ENCODE data around the gene PTPRD.

PTPRD gene

DNA sequence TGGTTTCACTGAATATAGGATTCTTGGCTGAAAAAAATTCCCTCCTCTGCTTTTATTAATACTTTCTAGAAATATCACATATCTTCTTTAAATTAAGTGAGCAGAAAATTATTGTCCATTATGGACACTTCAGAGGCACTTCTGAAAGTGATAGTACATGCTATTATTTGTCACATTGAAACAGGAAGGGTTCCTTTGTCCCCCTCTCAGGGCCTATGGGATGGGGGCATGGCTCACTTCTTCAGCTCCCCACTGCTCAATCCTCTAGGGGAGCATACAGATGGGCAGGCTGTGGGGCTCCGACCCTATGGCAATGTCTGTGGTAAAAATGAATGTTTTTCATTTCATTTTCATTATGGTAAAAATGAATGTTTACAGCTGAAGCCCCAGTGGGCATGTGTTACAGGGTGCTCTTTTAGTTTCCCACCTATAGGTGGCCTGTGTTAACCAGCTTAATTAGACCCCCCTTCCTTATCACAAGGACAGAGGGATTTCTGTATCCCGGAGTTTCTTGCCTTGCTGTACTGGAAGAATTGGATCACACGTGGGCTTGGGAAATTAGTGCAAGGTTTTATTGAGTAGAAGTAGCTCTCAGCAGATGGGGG lies 1225.2 kb downstream of the PTPRD start:
- DNase-seq (ENCODE audit: extremely low spot score): no peak
- no peak for TF ChIP-seq CTCF (IDR thresholded peaks at IDR 0.05; ENCODE audit: control extremely low read depth, extremely low read depth, low read depth, missing control alignments)
- CTCF ChIA-PET: no interaction called here
- POLR2A ChIA-PET: no interaction called here

- no peak for DNase-seq (ENCODE audit: extremely low spot score)
- no peak for TF ChIP-seq CTCF (IDR thresholded peaks at IDR 0.05; ENCODE audit: control extremely low read depth, extremely low read depth, low read depth, missing control alignments)
- CTCF ChIA-PET: interaction anchor here (1.1 kb wide), 1 partner anchor 8 kb away, joined by 3 read pairs; no protein-coding TSS in a partner anchor
- POLR2A ChIA-PET: no interaction called here
Measured at GRCh38 chr9:9362332-9362731, 1250.5 kb downstream of the PTPRD start.

GRCh38 chr9:9352877-9353481 lies 1259.8 kb downstream of the PTPRD start:
- peak; percentile 48 for TF ChIP-seq CTCF (IDR thresholded peaks at IDR 0.05; ENCODE audit: control extremely low read depth, extremely low read depth, low read depth, missing control alignments)
- ChIA-PET CTCF (interaction anchor here (1.2 to 2.1 kb wide), 2 partner anchors 8 to 1780 kb away, joined by 3 to 8 read pairs; no protein-coding TSS in a partner anchor), POLR2A (no interaction called here)
- DNase-seq (ENCODE audit: extremely low spot score): no peak

DNA sequence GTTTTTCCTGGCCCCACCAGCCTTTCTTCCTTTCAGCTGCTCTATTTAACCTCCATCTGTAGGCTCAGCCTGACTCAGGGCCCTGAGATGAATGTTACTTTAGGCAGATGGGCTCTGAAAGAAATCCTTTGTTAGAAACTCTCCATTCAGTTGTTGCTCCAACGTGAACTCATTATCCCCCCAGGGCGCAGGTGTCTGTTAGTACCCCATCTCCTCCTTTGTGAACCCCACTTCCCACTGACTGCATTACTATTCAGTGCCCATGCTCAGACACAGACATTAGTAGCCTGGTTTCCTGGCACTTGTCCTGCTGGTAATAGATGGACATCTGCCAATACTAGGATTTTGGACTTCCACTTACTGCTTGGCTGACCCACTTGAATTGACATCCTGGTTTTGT lies 1271.6 kb downstream of the PTPRD start:
- TF ChIP-seq CTCF (IDR thresholded peaks at IDR 0.05; ENCODE audit: control extremely low read depth, extremely low read depth, low read depth, missing control alignments): no peak
- DNase-seq (ENCODE audit: extremely low spot score): no peak
- POLR2A ChIA-PET: no interaction called here
- CTCF ChIA-PET: interaction anchor here (1.4 kb wide), 1 partner anchor 9 kb away, joined by 3 read pairs; no protein-coding TSS in a partner anchor

DNA sequence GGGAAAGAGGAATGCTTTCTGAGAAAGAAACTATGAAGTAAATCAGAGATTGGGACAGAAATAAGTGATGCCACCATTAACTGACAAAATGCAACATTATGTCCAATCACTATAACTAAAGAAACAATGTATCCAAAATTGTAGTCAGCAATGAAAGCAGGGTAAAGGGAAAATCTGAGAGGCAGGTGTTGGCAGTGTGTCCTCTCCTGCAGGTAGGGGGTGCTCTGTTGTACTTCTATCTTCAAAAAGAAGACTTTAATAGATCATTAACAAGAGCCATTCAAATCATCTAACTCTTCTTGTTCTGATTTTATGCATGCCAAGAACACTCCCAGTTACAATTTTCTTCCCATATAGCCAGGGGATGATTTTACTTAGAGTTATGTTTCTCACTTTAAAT lies 1275.7 kb downstream of the PTPRD start:
- ChIA-PET CTCF (no interaction called here), POLR2A (no interaction called here)
- TF ChIP-seq CTCF (IDR thresholded peaks at IDR 0.05; ENCODE audit: control extremely low read depth, extremely low read depth, low read depth, missing control alignments): no peak
- DNase-seq (ENCODE audit: extremely low spot score): no peak

- ChIA-PET POLR2A (no interaction called here), CTCF (no interaction called here)
- TF ChIP-seq CTCF (IDR thresholded peaks at IDR 0.05; ENCODE audit: control extremely low read depth, extremely low read depth, low read depth, missing control alignments): no peak
- no peak for DNase-seq (ENCODE audit: extremely low spot score)
Measured at GRCh38 chr9:9326749-9327148, 1286.1 kb downstream of the PTPRD start.
